ENCODE data around the gene NDUFS6.
"Not testable (repeated sequence)": the region's sequence is repeated elsewhere in the genome, so short reads cannot be mapped to it uniquely, and the experiment has no call there.

Gene NDUFS6

DNA sequence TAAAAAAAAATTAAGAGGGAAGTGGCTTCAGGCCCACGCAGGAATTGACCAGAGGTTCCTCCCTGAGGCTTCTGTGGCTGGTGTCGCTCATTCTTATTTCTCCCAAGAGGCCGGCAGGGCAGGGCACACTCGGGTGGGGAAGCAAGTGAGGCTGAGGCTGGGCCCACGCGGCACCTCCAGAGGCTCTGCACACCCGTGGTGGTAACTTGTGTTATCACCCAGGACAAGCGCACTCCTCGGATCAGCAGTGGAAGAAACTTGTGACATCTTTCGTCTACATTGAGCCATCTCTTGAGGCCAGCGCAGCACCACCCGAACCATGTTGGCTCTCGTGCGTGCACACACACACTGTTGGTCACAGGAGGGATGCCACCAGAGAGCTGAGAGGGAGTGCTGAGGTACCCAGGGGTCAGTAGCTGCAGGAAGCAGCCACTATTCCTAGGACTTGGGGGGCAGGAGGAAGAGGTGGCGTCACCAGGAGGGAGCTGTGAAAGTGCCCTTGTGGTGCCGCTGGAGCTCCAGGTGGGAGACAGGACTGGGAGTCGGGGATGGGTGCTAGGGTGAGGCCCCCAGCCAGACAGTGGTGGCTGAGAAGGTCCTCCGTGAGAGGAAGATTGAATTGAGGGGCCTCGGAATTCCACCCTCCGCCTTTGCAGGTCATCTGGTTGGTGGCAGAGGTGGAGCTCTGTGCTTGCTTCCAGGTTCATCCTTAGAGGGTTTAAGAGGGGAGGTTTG, 6.4 kb downstream of the NDUFS6 start:
- Histone ChIP-seq H3K36me3 (ENCODE audit: insufficient read depth, low read length) (peaks cover 17% of the 10 kb centered on the region), H3K79me2 (ENCODE audit: control insufficient read depth, insufficient read depth, low read length, unreplicated experiment) (peaks cover 54% of the 10 kb centered on the region)

DNA sequence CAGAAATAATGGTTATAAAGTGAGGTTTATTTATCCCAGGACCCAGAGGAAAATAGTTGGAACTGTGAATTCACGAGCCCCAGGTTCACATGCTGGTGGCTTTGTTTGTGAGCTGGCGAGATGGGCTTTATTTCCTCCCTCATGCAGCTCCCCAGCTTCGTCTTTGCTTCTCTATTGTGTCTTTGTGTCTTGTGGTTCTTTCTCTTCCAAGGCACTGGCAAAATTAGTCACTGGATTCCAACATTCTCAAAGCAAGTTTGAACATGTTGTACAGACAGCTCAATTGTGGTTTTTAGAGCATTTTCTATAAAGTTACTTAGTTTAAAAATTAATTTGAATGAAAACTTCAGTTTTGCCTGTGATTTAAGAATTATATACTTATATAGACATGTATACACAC, 7.2 kb downstream of the NDUFS6 start:
- Histone ChIP-seq H3K79me2 (ENCODE audit: control insufficient read depth, insufficient read depth, low read length, unreplicated experiment) (peaks cover 47% of the 10 kb centered on the region), H3K4me1 (ENCODE audit: control insufficient read depth, insufficient read depth, low read length, unreplicated experiment) (no peaks in the 10 kb centered on the region), H3K36me3 (ENCODE audit: insufficient read depth, low read length) (peaks cover 19% of the 10 kb centered on the region), H3K27me3 (ENCODE audit: insufficient read depth, low read length) (no peaks in the 10 kb centered on the region), H3K27ac (ENCODE audit: low read depth, low read length) (no peak overlapping the region), H2AFZ (ENCODE audit: low read length, unreplicated experiment) (no peak overlapping the region), H3K4me3 (ENCODE audit: low read depth, low read length) (no peak overlapping the region)

More for the DNA sequence above, 6.4 kb downstream of the NDUFS6 start:
- H2AFZ ChIP-seq (ENCODE audit: low read length, unreplicated experiment): no peak overlapping the region
- peaks cover 2% of the 10 kb centered on the region for H3K4me1 ChIP-seq (ENCODE audit: control insufficient read depth, insufficient read depth, low read length, unreplicated experiment)
- H3K27ac ChIP-seq (ENCODE audit: low read depth, low read length): no peak overlapping the region
- H3K4me3 ChIP-seq (ENCODE audit: low read depth, low read length): no peak overlapping the region
- no peaks in the 10 kb centered on the region for H3K27me3 ChIP-seq (ENCODE audit: insufficient read depth, low read length)

DNA sequence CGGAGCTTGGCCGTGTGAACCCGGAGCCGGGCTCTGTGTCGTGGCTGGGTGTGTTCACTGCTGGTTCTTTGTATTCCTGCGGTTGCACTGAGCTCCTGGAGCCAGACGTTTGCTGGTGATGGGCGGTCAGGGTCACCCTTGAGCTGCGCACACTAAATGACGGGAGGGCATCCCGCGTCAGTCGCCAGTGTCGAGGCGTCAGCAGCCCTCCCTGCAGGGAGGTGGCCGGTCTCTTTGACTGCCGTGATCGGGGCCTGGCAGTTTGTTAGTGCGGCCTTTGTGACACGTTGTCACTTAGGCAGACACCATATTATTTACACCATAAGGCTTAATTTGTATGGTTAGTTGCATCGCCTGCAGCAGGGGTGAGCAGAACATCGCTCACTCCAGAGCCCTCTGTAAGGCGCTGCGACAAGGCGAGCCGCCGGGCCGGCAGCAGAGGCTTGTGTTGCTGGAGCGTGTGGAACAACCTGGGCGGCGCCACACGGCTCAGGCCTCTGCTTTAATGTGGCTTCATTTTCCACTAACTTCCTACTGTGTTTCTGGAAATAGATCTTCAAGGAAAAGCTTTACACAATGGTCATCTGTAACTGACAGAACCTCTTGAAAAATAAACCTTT, 8.3 kb downstream of the NDUFS6 start:
- Histone ChIP-seq H3K27ac (ENCODE audit: low read depth, low read length) (no peak overlapping the region), H3K4me1 (ENCODE audit: control insufficient read depth, insufficient read depth, low read length, unreplicated experiment) (no peaks in the 10 kb centered on the region), H3K36me3 (ENCODE audit: insufficient read depth, low read length) (peaks cover 30% of the 10 kb centered on the region), H2AFZ (ENCODE audit: low read length, unreplicated experiment) (no peak overlapping the region), H3K27me3 (ENCODE audit: insufficient read depth, low read length) (no peaks in the 10 kb centered on the region), H3K4me3 (ENCODE audit: low read depth, low read length) (no peak overlapping the region), H3K79me2 (ENCODE audit: control insufficient read depth, insufficient read depth, low read length, unreplicated experiment) (peaks cover 37% of the 10 kb centered on the region)

DNA sequence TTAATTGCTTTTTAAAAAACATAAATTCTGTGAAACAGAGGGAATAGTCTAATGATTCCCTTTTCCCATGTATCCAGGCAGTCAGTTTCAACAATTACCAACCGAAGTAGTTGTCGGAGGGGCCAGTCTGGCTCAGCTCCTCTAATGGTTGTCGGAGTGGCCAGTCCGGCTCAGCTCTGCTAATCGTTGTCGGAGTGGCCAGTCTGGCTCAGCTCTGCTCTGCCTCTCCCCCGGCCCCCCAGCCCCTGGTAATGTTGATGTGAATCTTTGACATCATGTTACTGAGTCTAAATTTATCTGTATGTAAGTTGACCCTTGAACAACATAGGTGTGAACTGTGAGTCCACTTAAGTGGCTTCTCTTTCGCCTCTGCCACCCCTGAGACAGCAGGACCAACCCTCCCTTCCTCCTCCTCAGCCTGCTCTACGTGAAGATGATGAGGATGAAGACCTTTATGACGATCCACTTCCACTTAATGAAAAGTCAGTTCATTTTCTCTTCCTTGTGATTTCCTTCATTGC, 9.4 kb downstream of the NDUFS6 start:
- Histone ChIP-seq H2AFZ (ENCODE audit: low read length, unreplicated experiment) (no peak overlapping the region), H3K4me3 (ENCODE audit: low read depth, low read length) (no peak overlapping the region), H3K4me1 (ENCODE audit: control insufficient read depth, insufficient read depth, low read length, unreplicated experiment) (no peaks in the 10 kb centered on the region), H3K79me2 (ENCODE audit: control insufficient read depth, insufficient read depth, low read length, unreplicated experiment) (peaks cover 27% of the 10 kb centered on the region), H3K27me3 (ENCODE audit: insufficient read depth, low read length) (no peaks in the 10 kb centered on the region), H3K36me3 (ENCODE audit: insufficient read depth, low read length) (peaks cover 40% of the 10 kb centered on the region), H3K27ac (ENCODE audit: low read depth, low read length) (no peak overlapping the region)

DNA sequence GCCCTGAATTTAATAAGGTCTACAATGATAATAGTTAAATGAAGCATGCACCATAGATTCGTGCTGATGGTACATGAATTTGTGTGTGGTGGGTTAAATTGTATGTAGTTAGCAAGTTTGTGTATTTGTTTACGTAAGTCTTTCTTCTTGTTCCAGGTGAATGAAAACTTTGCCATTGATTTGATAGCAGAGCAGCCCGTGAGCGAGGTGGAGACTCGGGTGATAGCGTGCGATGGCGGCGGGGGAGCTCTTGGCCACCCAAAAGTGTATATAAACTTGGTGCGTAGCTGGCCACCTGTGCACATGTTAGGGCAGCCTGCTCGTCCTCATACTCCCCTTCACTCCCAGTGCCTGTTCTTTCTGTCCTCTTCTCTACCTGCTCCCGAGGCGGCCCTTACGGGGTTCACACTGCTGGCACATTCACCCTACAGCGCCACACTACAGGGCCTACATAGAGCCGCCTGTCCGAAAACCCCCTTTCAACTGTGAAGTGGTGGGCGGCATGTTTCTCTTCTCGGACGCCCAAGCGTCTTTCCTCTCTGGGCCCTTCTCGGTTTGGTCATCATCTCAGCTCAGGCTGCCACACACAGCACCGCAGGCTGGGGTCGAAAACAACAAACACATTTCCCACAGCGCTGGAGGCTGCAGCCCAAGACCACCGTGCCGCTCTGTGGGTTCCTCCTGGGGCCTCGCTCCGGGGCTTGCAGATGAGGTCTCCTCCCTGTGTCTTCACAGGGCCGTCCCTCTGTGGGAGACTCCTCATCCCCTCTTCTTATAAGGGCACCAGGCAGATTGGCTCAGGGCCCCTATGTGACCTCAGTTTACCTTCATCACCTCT, 13.2 kb downstream of the NDUFS6 start:
- H2AFZ ChIP-seq (ENCODE audit: low read length, unreplicated experiment): no peak overlapping the region
- H3K4me1 ChIP-seq (ENCODE audit: control insufficient read depth, insufficient read depth, low read length, unreplicated experiment): no peaks in the 10 kb centered on the region
- H3K79me2 ChIP-seq (ENCODE audit: control insufficient read depth, insufficient read depth, low read length, unreplicated experiment): peaks cover 3% of the 10 kb centered on the region
- peaks cover 68% of the 10 kb centered on the region for H3K36me3 ChIP-seq (ENCODE audit: insufficient read depth, low read length)
- no peaks in the 10 kb centered on the region for H3K27me3 ChIP-seq (ENCODE audit: insufficient read depth, low read length)
- H3K4me3 ChIP-seq (ENCODE audit: low read depth, low read length): no peak overlapping the region
- no peak overlapping the region for H3K27ac ChIP-seq (ENCODE audit: low read depth, low read length)

DNA sequence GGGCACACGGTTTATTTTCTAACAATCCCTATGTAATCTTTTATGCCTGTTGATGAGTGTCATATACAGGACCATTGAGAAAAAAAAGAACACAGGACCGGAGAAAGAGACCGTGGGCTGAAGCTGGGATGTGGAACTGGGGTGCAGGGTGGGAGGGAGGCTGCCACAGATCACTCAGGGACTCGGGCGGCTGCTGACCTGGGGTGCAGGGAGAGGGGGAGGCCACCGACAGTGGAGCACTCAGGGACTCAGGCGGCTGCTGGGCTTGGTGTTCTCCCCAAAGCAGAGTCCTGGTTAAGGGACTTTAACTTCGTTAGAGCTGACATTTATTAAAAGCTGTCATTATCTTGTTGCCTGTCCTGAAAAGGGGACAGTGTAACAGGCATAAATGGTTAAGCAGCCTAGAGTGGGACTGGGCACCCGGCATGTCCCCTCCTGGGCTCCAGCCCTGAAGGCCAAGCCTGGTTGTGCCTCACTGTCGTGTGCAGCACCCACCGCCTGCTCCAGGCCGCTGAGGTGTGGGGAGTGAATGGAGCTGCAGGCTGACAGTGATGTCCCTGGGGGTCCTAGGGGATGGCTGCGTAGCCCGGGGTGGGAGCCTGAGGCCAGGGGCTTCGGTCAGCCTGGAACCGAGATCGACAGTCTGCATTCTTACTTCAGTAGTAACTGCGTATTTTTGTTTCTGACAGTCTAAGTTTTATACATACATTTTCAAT, 14.0 kb downstream of the NDUFS6 start:
- Histone ChIP-seq H2AFZ (ENCODE audit: low read length, unreplicated experiment) (no peak overlapping the region), H3K27ac (ENCODE audit: low read depth, low read length) (no peak overlapping the region), H3K27me3 (ENCODE audit: insufficient read depth, low read length) (no peaks in the 10 kb centered on the region), H3K36me3 (ENCODE audit: insufficient read depth, low read length) (peaks cover 72% of the 10 kb centered on the region), H3K4me1 (ENCODE audit: control insufficient read depth, insufficient read depth, low read length, unreplicated experiment) (no peaks in the 10 kb centered on the region), H3K79me2 (ENCODE audit: control insufficient read depth, insufficient read depth, low read length, unreplicated experiment) (peaks cover 2% of the 10 kb centered on the region), H3K4me3 (ENCODE audit: low read depth, low read length) (no peak overlapping the region)

DNA sequence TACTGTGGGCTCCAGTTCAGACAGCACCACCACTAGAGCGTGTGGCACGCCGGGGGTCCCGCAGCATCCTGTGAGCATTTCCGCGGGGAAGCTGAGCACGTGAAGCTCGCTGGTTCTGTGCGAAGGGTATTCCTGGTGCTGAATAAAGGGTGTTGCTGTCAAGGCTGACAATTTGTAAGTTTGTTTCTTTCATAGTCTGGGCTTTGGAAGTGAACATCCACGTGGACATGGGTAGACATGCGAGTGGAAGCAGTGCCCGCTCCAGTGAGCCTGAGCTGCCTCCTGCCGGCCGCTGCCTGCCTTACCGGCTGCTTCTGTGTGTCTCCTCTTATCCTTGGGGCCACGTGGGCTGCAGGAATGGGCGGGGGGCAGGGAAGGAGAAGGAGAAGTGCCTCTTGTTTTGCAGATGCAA, 14.7 kb downstream of the NDUFS6 start:
- H3K27me3 ChIP-seq (ENCODE audit: insufficient read depth, low read length): no peaks in the 10 kb centered on the region
- no peak overlapping the region for H3K27ac ChIP-seq (ENCODE audit: low read depth, low read length)
- H3K4me1 ChIP-seq (ENCODE audit: control insufficient read depth, insufficient read depth, low read length, unreplicated experiment): no peaks in the 10 kb centered on the region
- no peak overlapping the region for H2AFZ ChIP-seq (ENCODE audit: low read length, unreplicated experiment)
- H3K79me2 ChIP-seq (ENCODE audit: control insufficient read depth, insufficient read depth, low read length, unreplicated experiment): peaks cover 2% of the 10 kb centered on the region
- H3K4me3 ChIP-seq (ENCODE audit: low read depth, low read length): no peak overlapping the region
- peaks cover 76% of the 10 kb centered on the region for H3K36me3 ChIP-seq (ENCODE audit: insufficient read depth, low read length)

DNA sequence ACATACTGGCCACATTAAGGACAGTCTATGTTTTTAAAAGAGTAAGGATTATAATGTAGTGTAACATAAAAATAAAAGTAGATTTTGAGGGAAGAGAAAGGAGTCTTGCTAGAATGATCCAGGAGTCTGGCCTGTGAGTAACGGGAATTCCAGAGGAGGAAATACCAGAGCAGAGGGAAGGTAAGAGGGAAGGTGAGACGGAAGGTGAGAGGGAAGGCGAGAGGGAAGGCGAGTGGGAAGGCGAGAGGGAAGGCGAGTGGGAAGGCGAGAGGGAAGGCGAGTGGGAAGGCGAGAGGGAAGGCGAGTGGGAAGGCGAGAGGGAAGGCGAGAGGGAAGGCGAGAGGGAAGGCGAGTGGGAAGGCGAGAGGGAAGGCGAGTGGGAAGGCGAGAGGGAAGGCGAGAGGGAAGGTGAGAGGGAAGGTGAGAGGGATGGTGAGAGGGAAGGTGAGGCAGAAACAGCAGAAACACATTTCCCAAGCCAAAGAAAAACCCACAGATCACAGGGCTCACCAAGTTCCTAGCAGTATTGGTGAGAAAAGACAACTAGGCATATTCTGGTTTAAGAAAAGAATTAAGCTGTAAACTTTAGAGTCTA, 15.4 kb downstream of the NDUFS6 start:
- peaks cover 79% of the 10 kb centered on the region for H3K36me3 ChIP-seq (ENCODE audit: insufficient read depth, low read length)

DNA sequence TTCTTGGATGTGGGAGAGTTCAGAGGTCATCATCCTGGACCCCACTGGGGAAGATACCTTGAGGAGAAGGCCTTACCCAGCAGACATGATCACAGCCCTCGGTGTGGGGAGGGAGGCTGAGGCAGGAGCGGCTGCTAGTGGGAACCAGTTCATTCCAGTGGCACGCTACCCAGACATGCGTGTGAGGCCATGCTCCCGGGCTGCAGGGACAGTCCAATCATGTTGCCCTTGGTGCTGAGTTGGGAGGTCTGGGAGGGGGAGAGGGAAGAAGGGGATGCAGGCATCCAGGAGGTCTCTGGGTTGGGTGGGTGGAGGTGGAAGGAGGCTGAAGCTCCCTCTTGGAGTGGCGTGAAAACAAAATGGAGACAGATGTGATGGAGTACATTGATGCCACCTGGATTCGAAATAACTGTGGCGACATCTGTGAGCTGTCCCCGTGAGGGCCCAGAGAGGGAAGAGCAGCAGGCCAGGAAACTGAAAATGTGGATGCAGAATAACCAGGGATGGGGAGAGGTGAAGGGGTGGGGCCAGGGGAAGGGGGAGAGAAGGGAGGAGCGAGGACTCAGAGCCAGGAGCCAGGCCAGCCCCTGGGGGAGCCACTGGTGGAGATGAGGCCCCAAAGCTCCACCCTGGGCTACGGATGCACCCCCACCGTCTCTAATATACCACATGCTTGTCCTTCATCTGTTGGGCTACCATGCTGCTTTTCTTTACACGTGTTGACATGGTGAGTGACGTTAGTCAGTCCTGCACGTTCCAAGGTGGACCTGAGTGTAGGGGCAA, 16.2 kb downstream of the NDUFS6 start:
- Histone ChIP-seq H3K4me1 (ENCODE audit: control insufficient read depth, insufficient read depth, low read length, unreplicated experiment) (no peaks in the 10 kb centered on the region), H3K27ac (ENCODE audit: low read depth, low read length) (no peak overlapping the region), H2AFZ (ENCODE audit: low read length, unreplicated experiment) (no peak overlapping the region), H3K27me3 (ENCODE audit: insufficient read depth, low read length) (no peaks in the 10 kb centered on the region), H3K4me3 (ENCODE audit: low read depth, low read length) (no peak overlapping the region), H3K36me3 (ENCODE audit: insufficient read depth, low read length) (peaks cover 70% of the 10 kb centered on the region), H3K79me2 (ENCODE audit: control insufficient read depth, insufficient read depth, low read length, unreplicated experiment) (peaks cover 2% of the 10 kb centered on the region)

More for the DNA sequence above, 15.4 kb downstream of the NDUFS6 start:
- not testable (repeated sequence) for H3K79me2 ChIP-seq (ENCODE audit: control insufficient read depth, insufficient read depth, low read length, unreplicated experiment); H3K27ac ChIP-seq (ENCODE audit: low read depth, low read length); H3K27me3 ChIP-seq (ENCODE audit: insufficient read depth, low read length); H2AFZ ChIP-seq (ENCODE audit: low read length, unreplicated experiment); H3K4me1 ChIP-seq (ENCODE audit: control insufficient read depth, insufficient read depth, low read length, unreplicated experiment); H3K4me3 ChIP-seq (ENCODE audit: low read depth, low read length)
